ENCODE measurements around the gene LOXL4. TPM values are rescaled to one million over a fixed set of nuclear protein-coding genes. Genes with fewer than 3 reads are reported as not detected.

LOXL4 gene
- not detected for total RNA-seq

DNA sequence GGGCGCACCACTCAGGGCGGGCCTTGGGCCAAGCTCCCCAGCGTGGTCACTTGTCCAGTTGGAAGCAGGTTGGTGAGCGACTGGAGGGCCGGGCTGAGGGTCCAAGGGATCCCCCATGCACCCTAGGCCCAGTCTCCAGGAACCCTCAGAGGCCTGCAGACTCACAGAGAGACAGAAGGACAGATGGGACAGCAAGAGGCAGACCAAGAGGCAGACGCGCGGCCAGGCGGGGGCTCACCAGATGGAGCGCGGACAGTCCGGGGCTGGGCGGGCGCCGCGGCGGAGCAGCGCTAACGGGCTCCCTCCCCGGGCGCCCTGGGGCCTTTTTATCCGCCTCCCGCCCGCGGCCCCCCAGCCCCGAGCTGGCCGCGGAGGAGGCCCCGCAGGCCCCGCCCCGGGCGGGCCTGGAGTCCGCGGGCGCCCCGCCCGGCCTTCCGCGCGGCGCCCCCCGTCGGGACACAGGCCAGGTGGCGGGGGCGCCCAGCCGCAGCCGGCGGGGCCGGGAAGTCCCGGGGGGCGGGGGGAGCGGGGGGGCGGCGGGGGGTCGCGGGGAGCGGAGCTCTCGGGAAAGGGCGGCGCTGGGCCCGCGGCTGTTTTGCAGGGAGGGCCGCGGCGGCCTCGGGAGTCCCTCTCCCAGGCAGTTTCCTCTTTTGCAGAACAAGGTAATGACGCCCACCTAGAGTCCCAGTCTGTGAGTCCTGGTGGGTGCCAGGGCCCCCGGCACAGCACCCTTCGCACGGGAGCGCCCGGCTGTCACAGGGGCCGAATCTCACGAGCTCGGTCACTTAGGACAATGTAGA, at the start of gene LOXL4:
LOXL4 (minus strand) TSS at position 301 of the 800 bp plus-strand sequence. CDS start 5,175 bp downstream, outside the sequence.
- H3K27me3 Mint-ChIP-seq = peaks cover 47% of the 10 kb centered on the region
- intact Hi-C loops (cut with DNase I, micrococcal nuclease) = loop anchor here in 1 of 2 experiments (10.0 kb wide), 1 partner anchor 397 kb away; no protein-coding TSS in a partner anchor
- CTCF ChIA-PET = interaction anchor here (0.7 kb wide), 1 partner anchor 14 kb away, joined by 3 read pairs; no protein-coding TSS in a partner anchor
- no peaks in the 10 kb centered on the region for H3K9me3 Mint-ChIP-seq (ENCODE audit: low read depth)
- POLR2A ChIA-PET = no interaction called here
- H3K27ac Mint-ChIP-seq = no peak within 1 kb of the TSS
- H3K36me3 Mint-ChIP-seq (ENCODE audit: low read depth) = no peaks in the 10 kb centered on the region
- ATAC-seq (no peak), DNase-seq (no peak)
- H3K4me3 Mint-ChIP-seq = peak within 1 kb of the TSS; percentile 16
- H3K4me1 Mint-ChIP-seq = peaks cover 2% of the 10 kb centered on the region

DNA sequence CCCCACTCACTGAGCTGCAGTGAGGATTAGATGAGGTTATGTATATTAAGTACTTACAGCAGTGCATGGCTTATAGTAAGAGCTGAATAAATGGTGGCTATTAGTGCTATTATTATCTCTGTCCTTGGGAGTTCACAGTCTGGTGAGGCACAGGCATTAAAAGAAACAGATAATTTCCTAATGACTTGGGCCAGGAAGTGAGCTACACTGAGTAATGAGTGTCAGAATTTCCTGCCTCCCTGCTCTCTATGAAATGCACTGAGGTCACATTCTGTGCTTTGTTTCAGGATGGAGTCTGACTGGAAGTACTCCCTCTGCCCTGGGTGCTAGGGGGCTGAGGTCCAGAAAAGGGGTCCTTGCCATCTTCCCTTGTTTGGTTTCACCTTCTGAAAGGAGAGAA, 48.7 kb upstream of the LOXL4 start:
- H3K36me3 Mint-ChIP-seq (ENCODE audit: low read depth) = no peaks in the 10 kb centered on the region
- peaks cover 4% of the 10 kb centered on the region for H3K27me3 Mint-ChIP-seq
- intact Hi-C loops (cut with DNase I, micrococcal nuclease) = no loop called here
- ChIA-PET POLR2A (no interaction called here), CTCF (no interaction called here)
- DNase-seq = no peak
- H3K9me3 Mint-ChIP-seq (ENCODE audit: low read depth) = no peaks in the 10 kb centered on the region
- no peaks in the 10 kb centered on the region for H3K4me1 Mint-ChIP-seq
- H3K4me3 Mint-ChIP-seq = no peak overlapping the region
- H3K27ac Mint-ChIP-seq = no peak overlapping the region
- ATAC-seq = no peak

- DNase-seq (no peak), ATAC-seq (no peak)
- H3K36me3 Mint-ChIP-seq (ENCODE audit: low read depth) = no peaks in the 10 kb centered on the region
- no peak overlapping the region for H3K4me3 Mint-ChIP-seq
- intact Hi-C loops (cut with DNase I, micrococcal nuclease) = no loop called here
- no peak overlapping the region for H3K27ac Mint-ChIP-seq
- ChIA-PET CTCF (no interaction called here), POLR2A (no interaction called here)
- H3K9me3 Mint-ChIP-seq (ENCODE audit: low read depth) = no peaks in the 10 kb centered on the region
- H3K27me3 Mint-ChIP-seq = peaks cover 7% of the 10 kb centered on the region
- H3K4me1 Mint-ChIP-seq = no peaks in the 10 kb centered on the region
Measured at GRCh38 chr10:98316170-98316569, 48.2 kb upstream of the LOXL4 start.

GRCh38 chr10:98314532-98315284, 46.7 kb upstream of the LOXL4 start:
- ATAC-seq (no peak), DNase-seq (no peak)
- Mint-ChIP-seq H3K36me3 (ENCODE audit: low read depth) (no peaks in the 10 kb centered on the region), H3K9me3 (ENCODE audit: low read depth) (no peaks in the 10 kb centered on the region), H3K4me3 (no peak overlapping the region), H3K4me1 (no peaks in the 10 kb centered on the region), H3K27me3 (peaks cover 7% of the 10 kb centered on the region), H3K27ac (no peak overlapping the region)
- CTCF ChIA-PET = interaction anchor here (0.7 kb wide), 1 partner anchor 144 kb away, joined by 3 read pairs; no protein-coding TSS in a partner anchor
- POLR2A ChIA-PET = no interaction called here
- intact Hi-C loops (cut with DNase I, micrococcal nuclease) = no loop called here

DNA sequence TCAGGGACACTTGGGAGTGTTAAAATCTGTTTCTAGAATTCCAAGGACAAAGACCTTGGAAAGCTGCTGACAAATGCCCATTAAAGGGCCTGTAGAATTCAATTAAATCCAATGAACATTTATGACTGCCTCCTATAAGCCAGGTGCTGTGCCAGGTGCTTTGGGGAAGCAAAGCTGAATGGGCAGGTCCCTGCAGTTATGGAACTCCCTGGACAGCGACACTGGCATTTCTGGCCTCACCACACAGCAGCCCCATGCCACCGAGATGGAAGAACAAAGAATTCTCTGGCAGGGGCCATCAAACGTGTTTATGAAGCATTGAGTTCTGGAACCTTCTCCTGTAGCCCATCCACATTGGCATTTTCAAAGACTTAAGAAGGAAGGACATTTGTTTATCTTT, 45.6 kb upstream of the LOXL4 start:
- POLR2A ChIA-PET = no interaction called here
- intact Hi-C loops (cut with DNase I, micrococcal nuclease) = no loop called here
- ATAC-seq = no peak
- CTCF ChIA-PET = interaction anchor here (0.9 kb wide), 1 partner anchor 399 kb away, joined by 3 read pairs; no protein-coding TSS in a partner anchor
- Mint-ChIP-seq H3K27me3 (peaks cover 14% of the 10 kb centered on the region), H3K9me3 (ENCODE audit: low read depth) (no peaks in the 10 kb centered on the region), H3K4me3 (no peak overlapping the region), H3K36me3 (ENCODE audit: low read depth) (no peaks in the 10 kb centered on the region), H3K4me1 (no peaks in the 10 kb centered on the region), H3K27ac (no peak overlapping the region)
- no peak for DNase-seq

DNA sequence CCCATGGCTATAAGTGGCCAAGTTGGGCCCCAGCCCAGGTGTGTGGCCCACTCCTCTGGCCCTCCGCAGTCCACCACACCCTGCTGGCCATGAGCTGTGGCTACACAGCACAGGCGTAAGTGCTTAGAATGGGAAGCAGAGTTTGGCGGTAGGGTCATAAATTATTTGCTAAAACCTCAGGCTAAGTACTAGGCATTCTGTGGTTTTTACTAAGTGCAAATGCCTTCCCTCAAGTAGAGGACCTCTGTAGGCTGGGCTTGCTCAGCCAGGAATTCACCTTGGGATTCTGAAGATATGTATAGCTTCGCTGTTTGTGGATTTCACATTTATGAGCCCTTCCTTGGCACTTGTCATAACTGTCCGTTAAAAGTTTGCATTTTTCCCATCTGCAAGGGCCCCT, 44.8 kb upstream of the LOXL4 start:
- CTCF ChIA-PET = interaction anchor here (0.6 to 0.9 kb wide), 3 partner anchors 11 to 398 kb away, joined by 3 to 4 read pairs (median 4); no protein-coding TSS in a partner anchor
- no peaks in the 10 kb centered on the region for H3K36me3 Mint-ChIP-seq (ENCODE audit: low read depth)

DNA sequence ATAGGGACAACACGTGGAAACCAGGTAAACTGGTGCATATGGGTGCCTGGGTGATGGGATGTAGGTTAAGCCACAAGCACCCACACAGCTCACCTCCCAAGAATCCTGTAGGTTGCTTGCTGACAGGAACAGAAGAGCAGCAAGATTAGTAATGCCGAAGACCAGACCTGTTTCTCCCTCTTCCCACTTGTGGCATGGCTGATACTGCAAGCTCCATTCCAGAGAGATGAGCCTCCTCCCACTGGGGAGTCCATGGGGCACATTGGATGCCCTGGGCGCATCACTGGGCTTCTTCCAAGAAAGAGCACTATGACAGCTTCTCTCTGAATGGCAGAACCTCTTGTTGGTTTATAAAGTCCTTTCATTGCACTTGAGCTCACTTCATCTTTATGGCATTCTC, 44.4 kb upstream of the LOXL4 start:
- POLR2A ChIA-PET = no interaction called here
- Mint-ChIP-seq H3K36me3 (ENCODE audit: low read depth) (no peaks in the 10 kb centered on the region), H3K27ac (no peak overlapping the region), H3K27me3 (peaks cover 15% of the 10 kb centered on the region), H3K4me1 (no peaks in the 10 kb centered on the region), H3K9me3 (ENCODE audit: low read depth) (no peaks in the 10 kb centered on the region), H3K4me3 (no peak overlapping the region)
- DNase-seq = no peak
- ATAC-seq = no peak
- CTCF ChIA-PET = interaction anchor here (0.9 kb wide), 1 partner anchor 10 kb away, joined by 4 read pairs; no protein-coding TSS in a partner anchor
- intact Hi-C loops (cut with DNase I, micrococcal nuclease) = no loop called here

More for the DNA sequence above, 44.8 kb upstream of the LOXL4 start:
- ATAC-seq (no peak), DNase-seq (no peak)
- no peak overlapping the region for H3K4me3 Mint-ChIP-seq
- POLR2A ChIA-PET = no interaction called here
- H3K27me3 Mint-ChIP-seq = peaks cover 15% of the 10 kb centered on the region
- no peaks in the 10 kb centered on the region for H3K9me3 Mint-ChIP-seq (ENCODE audit: low read depth)
- intact Hi-C loops (cut with DNase I, micrococcal nuclease) = no loop called here
- no peak overlapping the region for H3K27ac Mint-ChIP-seq
- H3K4me1 Mint-ChIP-seq = no peaks in the 10 kb centered on the region

DNA sequence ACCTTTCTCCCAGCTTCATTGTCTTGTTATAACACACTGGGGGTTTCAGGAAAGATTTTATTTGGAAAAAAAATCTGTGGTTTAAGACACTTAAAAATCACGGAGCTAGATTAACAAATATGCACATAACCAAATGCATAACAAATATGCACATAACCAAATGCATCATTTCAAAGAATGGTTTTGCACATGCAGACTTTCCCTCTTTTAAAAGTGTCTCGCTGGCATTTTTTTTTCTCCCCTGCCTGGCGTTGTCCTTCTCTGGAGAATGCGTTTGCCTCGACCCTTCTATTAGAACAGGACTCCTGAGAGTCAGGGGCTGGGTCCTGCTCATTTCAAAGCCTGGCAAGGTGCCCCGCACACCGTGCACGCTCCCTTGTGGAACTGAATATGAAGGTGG, 42.7 kb upstream of the LOXL4 start:
- POLR2A ChIA-PET = no interaction called here
- Mint-ChIP-seq H3K27me3 (peaks cover 15% of the 10 kb centered on the region), H3K4me1 (no peaks in the 10 kb centered on the region), H3K36me3 (ENCODE audit: low read depth) (no peaks in the 10 kb centered on the region), H3K27ac (no peak overlapping the region), H3K4me3 (no peak overlapping the region), H3K9me3 (ENCODE audit: low read depth) (no peaks in the 10 kb centered on the region)
- DNase-seq (no peak), ATAC-seq (no peak)
- intact Hi-C loops (cut with DNase I, micrococcal nuclease) = no loop called here
- CTCF ChIA-PET = interaction anchor here (0.7 to 2.6 kb wide), 5 partner anchors 62 to 160 kb away, joined by 3 to 12 read pairs (median 5); no protein-coding TSS in a partner anchor

- ChIA-PET POLR2A (interaction anchor here (0.6 kb wide), 1 partner anchor 167 kb away, joined by 4 read pairs; no protein-coding TSS in a partner anchor), CTCF (interaction anchor here (0.5 to 2.6 kb wide), 17 partner anchors 8 to 973 kb away, joined by 3 to 12 read pairs (median 4); no protein-coding TSS in a partner anchor)
- Mint-ChIP-seq H3K27me3 (peaks cover 20% of the 10 kb centered on the region), H3K4me1 (no peaks in the 10 kb centered on the region), H3K27ac (no peak overlapping the region), H3K36me3 (ENCODE audit: low read depth) (no peaks in the 10 kb centered on the region), H3K9me3 (ENCODE audit: low read depth) (no peaks in the 10 kb centered on the region), H3K4me3 (no peak overlapping the region)
- ATAC-seq = no peak
- DNase-seq = peak; percentile 46
- intact Hi-C loops (cut with DNase I, micrococcal nuclease) = loop anchor here (1.0 to 10.0 kb wide), 4 partner anchors 47 to 395 kb away; no protein-coding TSS in a partner anchor
Measured at GRCh38 chr10:98309366-98310355, 41.7 kb upstream of the LOXL4 start.

GRCh38 chr10:98308669-98309365, 40.8 kb upstream of the LOXL4 start:
- Mint-ChIP-seq H3K27me3 (peaks cover 22% of the 10 kb centered on the region), H3K36me3 (ENCODE audit: low read depth) (no peaks in the 10 kb centered on the region), H3K4me3 (no peak overlapping the region), H3K27ac (no peak overlapping the region), H3K4me1 (no peaks in the 10 kb centered on the region), H3K9me3 (ENCODE audit: low read depth) (no peaks in the 10 kb centered on the region)
- no peak for DNase-seq
- ChIA-PET CTCF (interaction anchor here (0.7 to 2.6 kb wide), 12 partner anchors 7 to 974 kb away, joined by 3 to 12 read pairs (median 4); no protein-coding TSS in a partner anchor), POLR2A (no interaction called here)
- ATAC-seq = no peak
- intact Hi-C loops (cut with DNase I, micrococcal nuclease) = loop anchor here (1.0 to 10.0 kb wide), 4 partner anchors 47 to 394 kb away; no protein-coding TSS in a partner anchor

All from activated CD4-positive, alpha-beta T cell treated with anti-CD3 and anti-CD28 coated beads for 36 hours (primary cell).